ENCODE data around the gene POLE2.
A peak's percentile ranks its signal among the peaks of the same experiment; 100 is the strongest.
"Not testable (repeated sequence)": the region's sequence is repeated elsewhere in the genome, so short reads cannot be mapped to it uniquely, and the experiment has no call there.

The POLE2 gene

DNA sequence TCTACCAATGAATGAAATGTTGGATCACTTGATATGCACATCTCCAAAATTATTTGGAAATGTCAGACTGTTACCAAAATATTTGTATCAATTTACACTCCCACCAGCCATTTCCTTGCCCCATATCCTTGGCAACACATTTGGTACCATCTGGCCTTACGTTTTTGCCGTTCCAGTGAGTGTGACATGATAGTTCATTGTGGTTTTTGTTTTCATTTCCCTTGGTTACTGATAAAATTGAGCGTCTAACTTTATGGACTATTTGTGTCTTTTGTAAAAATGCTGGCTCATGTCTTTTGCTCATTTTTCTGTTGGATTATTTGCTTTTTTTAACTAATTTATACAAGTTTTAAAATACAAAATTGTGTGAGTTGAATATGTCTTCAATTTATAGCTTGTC, 16.0 kb upstream of the POLE2 start:
- TF ChIP-seq, protein P1, sequence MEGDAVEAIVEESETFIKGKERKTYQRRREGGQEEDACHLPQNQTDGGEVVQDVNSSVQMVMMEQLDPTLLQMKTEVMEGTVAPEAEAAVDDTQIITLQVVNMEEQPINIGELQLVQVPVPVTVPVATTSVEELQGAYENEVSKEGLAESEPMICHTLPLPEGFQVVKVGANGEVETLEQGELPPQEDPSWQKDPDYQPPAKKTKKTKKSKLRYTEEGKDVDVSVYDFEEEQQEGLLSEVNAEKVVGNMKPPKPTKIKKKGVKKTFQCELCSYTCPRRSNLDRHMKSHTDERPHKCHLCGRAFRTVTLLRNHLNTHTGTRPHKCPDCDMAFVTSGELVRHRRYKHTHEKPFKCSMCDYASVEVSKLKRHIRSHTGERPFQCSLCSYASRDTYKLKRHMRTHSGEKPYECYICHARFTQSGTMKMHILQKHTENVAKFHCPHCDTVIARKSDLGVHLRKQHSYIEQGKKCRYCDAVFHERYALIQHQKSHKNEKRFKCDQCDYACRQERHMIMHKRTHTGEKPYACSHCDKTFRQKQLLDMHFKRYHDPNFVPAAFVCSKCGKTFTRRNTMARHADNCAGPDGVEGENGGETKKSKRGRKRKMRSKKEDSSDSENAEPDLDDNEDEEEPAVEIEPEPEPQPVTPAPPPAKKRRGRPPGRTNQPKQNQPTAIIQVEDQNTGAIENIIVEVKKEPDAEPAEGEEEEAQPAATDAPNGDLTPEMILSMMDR (IDR thresholded peaks at IDR 0.05; ENCODE audit: insufficient read depth, missing control alignments) = no peak
- FAIRE-seq (no peak), DNase-seq (ENCODE audit: insufficient read length, low spot score) (no peak)

DNA sequence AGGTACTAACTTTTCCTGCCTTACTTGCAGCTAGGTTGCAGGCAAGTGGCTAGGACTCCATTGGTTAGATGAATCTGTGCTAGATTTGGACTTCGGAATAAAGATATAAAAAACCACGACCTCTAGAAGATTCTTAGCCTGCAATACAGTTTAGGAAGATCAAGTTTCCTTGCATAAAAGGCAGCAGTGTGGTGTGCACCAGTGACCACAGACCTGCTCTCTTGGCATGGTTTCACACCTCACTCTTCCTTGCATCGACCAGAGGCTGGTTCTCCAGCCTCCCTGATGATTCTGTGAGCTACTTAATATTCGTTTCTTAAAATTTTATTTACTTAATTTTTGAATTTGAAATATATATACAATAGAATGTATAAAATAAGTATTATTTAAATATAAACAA, 14.7 kb upstream of the POLE2 start:
- no peak for DNase-seq (ENCODE audit: insufficient read length, low spot score)
- FAIRE-seq = no peak
- TF ChIP-seq, protein P1 (IDR thresholded peaks at IDR 0.05; ENCODE audit: insufficient read depth, missing control alignments) = no peak

- not testable (repeated sequence) for DNase-seq (ENCODE audit: insufficient read length, low spot score); FAIRE-seq
Measured at GRCh38 chr14:49693735-49694124, 5.7 kb upstream of the POLE2 start.

- no peak for FAIRE-seq
- TF ChIP-seq, protein P1 (IDR thresholded peaks at IDR 0.05; ENCODE audit: insufficient read depth, missing control alignments) = no peak
- peak; percentile 47 for DNase-seq (ENCODE audit: insufficient read length, low spot score)
Measured at GRCh38 chr14:49692811-49693734, 5.1 kb upstream of the POLE2 start, which contains the start of gene KLHDC1. TSS of gene KLHDC1 (plus strand) at chr14:49693120. CDS start at chr14:49693195, 75 bp downstream.

DNA sequence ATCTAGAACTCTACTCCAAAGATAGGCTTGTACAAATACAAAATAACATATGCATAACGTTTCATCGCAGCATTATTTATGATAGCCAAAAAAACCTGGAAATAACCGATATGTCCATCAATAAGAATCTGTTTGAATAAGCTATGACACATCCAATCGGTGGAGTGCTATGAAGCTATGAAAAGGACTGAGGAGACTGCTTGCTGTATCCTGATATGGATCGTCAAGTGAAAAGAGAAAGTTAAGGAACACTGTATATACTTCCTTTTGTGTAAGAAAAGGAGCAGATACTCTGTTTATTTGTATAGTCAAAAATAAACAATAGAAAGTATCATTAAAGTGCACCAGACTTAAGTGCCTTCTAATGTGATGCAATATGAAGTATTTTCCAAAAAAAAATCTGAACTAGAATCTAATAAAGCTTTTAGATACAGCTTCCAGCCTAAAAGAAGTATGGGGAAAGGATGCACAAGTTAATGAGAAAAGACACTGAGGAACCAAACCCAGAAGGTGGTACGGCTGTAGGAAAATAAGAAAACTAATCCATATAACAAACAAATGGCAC, 4.3 kb upstream of the POLE2 start:
- FAIRE-seq (no peak), DNase-seq (ENCODE audit: insufficient read length, low spot score) (no peak)
- TF ChIP-seq, protein P1 (IDR thresholded peaks at IDR 0.05; ENCODE audit: insufficient read depth, missing control alignments) = no peak

DNA sequence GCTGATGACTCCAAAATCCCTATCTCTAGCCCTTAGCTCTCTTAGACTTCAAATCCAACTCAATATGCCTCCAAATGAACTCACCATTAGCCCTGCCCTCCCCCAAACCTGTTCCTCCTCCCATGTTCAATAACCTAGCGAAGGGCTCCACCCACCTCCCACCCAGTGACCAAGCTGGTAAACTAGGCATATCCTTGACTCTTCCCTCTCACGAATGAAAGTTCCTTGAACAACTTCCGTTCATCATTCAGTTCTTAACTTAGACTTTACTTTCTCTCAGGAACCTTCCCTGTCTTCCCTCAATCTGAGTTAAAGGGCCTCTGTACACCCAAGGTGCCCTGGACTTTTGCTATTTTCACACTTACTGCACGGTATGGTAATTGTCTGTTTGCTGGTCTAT, 3.0 kb upstream of the POLE2 start:
- no peak for FAIRE-seq
- TF ChIP-seq, protein P1 (IDR thresholded peaks at IDR 0.05; ENCODE audit: insufficient read depth, missing control alignments) = no peak

DNA sequence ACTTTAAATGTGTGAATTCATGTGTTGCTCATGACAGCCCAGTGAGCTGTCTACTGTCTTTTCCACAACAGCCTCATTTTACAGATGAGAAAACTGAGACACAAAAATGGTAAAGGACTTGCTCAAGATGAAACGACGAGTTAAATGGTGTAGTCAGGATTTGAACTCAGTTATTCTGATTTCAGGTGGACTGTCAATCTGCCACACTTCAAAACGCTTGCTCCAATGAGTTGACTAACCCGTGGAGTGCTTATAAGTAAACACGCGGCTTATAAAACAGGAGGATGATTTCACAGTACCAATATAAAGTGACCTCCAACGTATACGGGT, 652 bp upstream of the POLE2 start:
- TF ChIP-seq, protein P1 (IDR thresholded peaks at IDR 0.05; ENCODE audit: insufficient read depth, missing control alignments) = no peak
- DNase-seq (ENCODE audit: insufficient read length, low spot score) (no peak), FAIRE-seq (peak; percentile 6)

More for the DNA sequence above, 3.0 kb upstream of the POLE2 start:
- DNase-seq (ENCODE audit: insufficient read length, low spot score) = no peak
